ENCODE results near the gene PXK. TPM values are rescaled to one million over a fixed set of nuclear protein-coding genes. Genes with fewer than 3 reads are reported as not detected.
"Not testable (repeated sequence)": the region's sequence is repeated elsewhere in the genome, so short reads cannot be mapped to it uniquely, and the experiment has no call there.

Gene PXK
- polyA plus RNA-seq, 3 donors: 26.6 to 27.6 (median 27.1) TPM

- no peak for DNase-seq (ENCODE audit: low read depth in 3 of 3, low spot score in 2 of 3)
Measured at GRCh38 chr3:58322793-58323192, 9.9 kb upstream of the PXK start.

DNA sequence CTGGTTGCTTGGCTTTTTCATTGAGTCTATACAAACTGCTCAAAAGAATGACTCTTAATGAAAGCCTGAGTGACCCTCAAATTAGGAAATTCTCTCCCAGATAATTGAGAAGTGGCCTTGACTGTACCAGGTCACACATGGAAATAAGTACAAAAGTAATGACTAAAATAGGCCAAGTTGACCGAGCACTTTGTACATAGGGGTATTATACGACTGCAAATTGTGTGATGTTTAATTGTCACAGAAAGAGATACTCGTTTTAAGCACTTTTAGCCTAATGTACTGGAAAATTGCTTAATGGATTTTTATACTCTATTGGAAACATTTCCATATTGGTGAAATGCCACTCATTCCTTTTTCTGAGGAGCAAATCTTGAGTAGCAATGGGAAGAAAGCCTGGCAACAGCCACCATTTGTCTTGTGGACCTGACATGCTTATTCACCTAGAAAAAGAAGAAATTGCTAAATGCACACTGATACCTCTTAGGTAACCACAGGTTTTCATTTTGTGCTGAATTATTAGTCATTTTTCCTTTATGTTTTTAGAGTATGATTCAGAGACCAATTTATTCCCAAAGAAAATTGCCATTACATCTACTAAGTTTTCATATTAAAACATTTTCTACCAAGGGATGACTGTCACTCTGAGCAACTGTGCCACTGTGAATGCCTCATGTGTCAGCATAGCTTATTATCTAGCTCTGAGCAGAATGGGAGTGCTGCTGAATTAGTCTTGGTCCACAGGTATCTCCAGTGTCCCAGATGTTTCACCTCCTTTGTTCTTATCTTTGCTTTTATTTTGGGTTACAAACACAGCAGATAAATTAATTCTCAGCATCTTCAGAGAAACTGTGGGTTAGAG is 8.9 kb upstream of the PXK start:
- no peak for DNase-seq (ENCODE audit: low read depth in 3 of 3, low spot score in 2 of 3)

GRCh38 chr3:58324391-58325390 is 8.0 kb upstream of the PXK start:
- DNase-seq (ENCODE audit: low read depth in 3 of 3, low spot score in 2 of 3): no peak

DNA sequence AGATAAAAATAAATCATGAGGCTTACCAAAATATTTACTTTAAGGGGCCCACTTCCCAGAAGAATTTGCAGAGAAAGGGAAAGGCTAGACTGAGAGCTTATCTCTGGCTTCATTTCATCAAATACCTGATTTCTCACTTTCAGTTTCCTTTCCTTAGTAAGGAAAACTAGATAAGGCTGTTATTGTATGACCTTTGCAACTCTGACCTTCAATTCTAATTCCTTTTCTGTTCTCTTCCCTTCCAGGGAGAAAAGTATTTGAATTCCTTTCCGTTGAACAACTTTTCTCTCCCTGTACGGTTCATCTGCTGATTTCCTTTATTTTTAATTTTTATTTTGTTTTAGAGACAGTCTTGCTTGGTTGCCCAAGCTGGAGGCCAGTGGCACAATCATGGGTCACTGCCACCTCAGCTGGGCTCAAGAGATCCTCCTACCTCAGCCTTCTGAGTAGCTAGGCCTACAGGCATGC is 7.1 kb upstream of the PXK start:
- no peak for DNase-seq (ENCODE audit: low read depth in 3 of 3, low spot score in 2 of 3)

DNA sequence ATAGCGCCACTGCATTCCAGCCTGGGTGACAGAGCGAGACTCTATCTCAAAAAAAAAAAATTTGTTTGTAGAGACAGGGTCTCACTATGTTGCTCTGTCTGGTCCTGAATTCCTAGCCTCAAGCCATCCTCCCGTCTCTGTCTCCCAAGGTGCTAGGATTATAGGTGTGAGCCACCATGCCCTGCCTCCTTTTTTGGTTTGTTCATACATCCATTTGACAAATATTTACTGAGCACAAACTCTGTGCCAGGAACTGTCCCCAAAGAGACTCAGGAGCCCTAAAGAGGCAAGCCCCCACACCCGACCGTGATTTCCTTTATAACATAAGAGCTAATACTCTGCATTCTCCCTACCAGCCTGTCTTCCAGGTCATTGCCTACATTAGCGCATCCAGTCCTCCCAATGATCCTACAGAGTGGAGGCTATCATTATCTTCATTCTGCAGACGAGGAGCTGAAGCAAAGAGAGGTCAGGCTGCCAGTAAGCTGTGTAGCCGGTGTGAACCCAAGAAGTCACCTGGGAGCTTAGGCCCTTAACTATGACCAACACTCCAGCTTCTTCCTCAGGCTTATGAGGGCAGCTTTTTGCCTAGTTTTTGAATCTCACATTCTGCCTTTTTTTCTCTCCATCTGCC is 6.3 kb upstream of the PXK start:
- no peak for DNase-seq (ENCODE audit: low read depth in 3 of 3, low spot score in 2 of 3)

DNA sequence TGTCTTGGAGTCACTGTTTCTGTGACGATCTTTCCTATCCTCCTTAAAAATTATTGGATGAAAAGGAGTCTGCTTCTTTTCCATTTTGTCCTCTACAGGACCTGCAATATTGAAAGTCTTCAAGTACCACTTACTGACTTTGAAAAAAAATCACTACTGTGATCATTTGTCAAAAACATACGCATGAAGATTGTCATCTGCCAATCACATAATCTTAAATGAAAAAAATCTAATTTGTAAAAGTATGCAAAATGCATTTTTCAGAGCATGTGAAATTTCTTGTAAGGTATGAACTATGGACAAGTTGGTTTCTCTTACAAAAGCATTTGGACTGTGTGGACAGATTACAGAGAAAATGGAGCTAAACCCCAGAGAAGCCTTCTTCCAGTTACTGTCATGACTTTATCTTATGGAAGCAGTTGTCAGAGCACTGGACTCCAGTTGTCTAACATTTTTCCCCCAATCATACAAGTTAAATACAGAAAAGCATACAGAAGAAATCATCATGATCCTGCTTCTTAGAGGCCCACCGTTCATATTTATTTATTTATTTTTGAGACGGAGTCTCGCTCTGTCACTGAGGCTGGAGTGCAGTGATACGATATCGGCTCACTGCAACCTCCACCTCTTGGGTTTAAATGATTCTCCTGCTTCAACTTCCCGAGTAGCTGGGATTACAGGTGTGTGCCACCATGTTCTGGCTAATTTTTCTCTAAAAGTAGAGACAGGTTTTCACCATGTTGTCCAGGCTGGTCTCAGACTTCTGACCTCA is 3.4 kb upstream of the PXK start:
- no peak for DNase-seq (ENCODE audit: low read depth in 3 of 3, low spot score in 2 of 3)

- DNase-seq (ENCODE audit: low read depth in 3 of 3, low spot score in 2 of 3): no peak
Measured at GRCh38 chr3:58329922-58330413, 2.7 kb upstream of the PXK start.

- no peak for DNase-seq (ENCODE audit: low read depth in 3 of 3, low spot score in 2 of 3)
Measured at GRCh38 chr3:58331593-58332152, 1.0 kb upstream of the PXK start.

- DNase-seq (ENCODE audit: low read depth in 3 of 3, low spot score in 2 of 3): peak in 2 of 3 donors; percentile 20 to 27
Measured at GRCh38 chr3:58333206-58334012, 717 bp downstream of the PXK start.

DNA sequence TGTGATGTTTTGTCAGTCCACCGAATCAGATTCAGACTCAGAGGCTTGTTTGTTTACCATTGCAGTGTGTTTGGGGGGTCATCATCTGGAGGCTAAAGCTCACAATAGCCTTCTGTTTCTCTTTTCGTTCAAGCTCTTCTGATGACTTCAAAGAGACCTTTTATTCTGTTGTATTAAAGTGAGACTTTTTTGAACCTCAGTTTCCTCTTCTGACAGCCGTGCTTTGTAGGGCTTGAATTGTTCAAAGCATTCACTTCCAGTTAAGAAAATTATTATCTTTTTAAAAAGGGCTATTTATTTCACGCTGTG is 1.3 kb downstream of the PXK start:
- no peak for DNase-seq (ENCODE audit: low read depth in 3 of 3, low spot score in 2 of 3)

DNA sequence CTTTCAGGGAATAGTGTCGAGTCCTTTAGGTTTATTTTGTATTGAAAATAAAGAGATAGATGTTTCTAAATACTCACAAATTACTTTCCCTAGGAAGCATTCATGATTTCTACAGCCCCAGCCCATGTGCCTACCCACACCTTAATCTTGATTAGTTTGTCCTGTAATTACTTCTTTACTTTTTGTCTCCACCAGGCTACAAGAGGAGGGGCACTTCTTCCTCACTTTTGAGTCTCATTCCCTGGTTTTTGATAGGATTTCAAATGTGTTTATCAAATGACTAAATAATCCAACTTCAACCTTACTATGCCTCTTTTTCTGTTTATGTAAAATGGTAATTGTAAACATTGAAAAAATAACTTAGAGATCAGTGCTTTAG is 1.8 kb downstream of the PXK start:
- no peak for DNase-seq (ENCODE audit: low read depth in 3 of 3, low spot score in 2 of 3)

DNA sequence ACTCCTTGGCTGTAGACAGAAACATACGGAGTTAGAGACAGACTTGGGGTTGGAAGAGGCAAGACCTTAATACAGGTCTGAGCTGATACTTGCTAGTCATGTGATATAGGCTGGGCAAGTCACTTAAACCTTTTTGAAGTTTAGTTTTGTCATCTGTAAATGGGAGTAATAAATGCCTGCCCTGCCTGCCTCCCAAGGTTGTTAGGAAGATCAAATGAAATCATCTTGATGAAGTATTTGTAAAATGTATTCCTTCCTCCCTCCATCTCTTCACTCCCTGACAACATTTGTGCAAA is 2.9 kb downstream of the PXK start:
- DNase-seq (ENCODE audit: low read depth in 3 of 3, low spot score in 2 of 3): no peak

GRCh38 chr3:58336135-58336882 is 3.6 kb downstream of the PXK start:
- no peak for DNase-seq (ENCODE audit: low read depth in 3 of 3, low spot score in 2 of 3)

DNA sequence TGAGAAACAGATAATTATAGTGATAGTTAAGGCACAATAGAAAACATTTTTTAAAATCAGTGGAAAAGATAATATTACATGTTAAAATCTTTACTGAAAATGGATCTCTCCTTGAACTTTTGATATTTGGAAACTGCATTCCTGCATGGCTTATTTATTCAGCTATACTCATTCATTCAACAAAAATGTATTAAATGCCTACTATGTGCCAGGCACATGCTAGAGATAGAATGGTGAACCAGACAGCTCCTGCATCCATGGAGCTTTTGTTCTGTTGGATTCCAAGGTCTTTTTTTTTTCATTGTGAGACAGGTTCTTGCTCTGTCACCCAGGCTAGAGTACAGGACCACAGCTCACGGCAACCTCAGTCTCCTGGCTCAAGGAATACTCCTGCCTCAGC is 4.5 kb downstream of the PXK start:
- DNase-seq (ENCODE audit: low read depth in 3 of 3, low spot score in 2 of 3): no peak

DNA sequence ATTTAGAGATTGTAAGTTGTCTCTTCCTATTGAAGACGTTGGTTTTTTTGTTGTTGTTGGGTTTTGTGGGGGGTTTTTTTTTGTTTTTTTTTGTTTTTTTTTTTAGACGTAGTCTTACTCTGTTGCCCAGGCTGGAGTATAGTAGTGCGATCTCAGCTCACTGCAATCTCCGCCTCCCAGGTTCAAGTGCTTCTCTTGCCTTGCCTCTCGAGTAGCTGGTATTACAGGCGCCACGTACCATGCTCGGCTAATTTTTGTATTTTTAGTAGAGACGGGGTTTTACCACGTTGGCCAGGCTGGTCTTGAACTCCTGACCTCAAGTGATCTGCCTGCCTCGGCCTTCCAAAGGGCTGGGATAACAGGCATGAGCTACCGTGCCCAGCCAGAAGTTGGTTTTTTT is 6.5 kb downstream of the PXK start:
- DNase-seq (ENCODE audit: low read depth in 3 of 3, low spot score in 2 of 3): not testable (repeated sequence)

GRCh38 chr3:58340594-58341244 is 8.0 kb downstream of the PXK start:
- DNase-seq (ENCODE audit: low read depth in 3 of 3, low spot score in 2 of 3): no peak

GRCh38 chr3:58341376-58341775 is 8.7 kb downstream of the PXK start:
- no peak for DNase-seq (ENCODE audit: low read depth in 3 of 3, low spot score in 2 of 3)

GRCh38 chr3:58342676-58343075 is 10.0 kb downstream of the PXK start:
- no peak for DNase-seq (ENCODE audit: low read depth in 3 of 3, low spot score in 2 of 3)
